ENCODE data around the gene COX6B1. TPM values are rescaled to one million over a fixed set of nuclear protein-coding genes. Genes with fewer than 3 reads are reported as not detected.

The COX6B1 gene
- total and polyA plus RNA-seq, 2 of the 8 experiments (the other 6 are each of a cell fraction or from before 2014, with no cell fraction given) = 437 to 1,052 TPM

DNA sequence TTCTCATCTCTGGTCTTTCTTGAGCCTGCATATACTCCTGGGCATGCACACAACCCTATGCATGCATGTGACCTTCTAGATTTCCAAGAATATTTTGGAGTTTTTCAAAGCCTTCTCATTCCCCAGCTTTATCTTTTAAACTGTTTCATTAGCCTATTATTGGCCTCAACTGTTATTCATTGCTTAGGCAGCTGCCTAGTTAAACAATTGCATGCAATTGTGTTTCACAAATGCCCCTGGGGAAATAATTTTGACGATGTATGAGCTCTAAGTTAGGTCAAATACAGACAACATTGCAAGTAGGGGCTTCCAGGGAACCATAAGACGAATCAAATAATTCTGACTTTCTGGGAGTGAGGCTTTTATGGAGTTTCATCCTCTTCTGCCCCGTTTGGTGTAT is 15.9 kb downstream of the COX6B1 start:
- H2AK5ac ChIP-seq (ENCODE audit: low read depth, low read length) = no peak overlapping the region
- H3K4me3 ChIP-seq (ENCODE audit: extremely low read depth in 1 of 4, insufficient read depth in 2 of 4, low read depth in 3 of 4, low read length in 4 of 4) = no peak overlapping the region
- H3K36me3 ChIP-seq (ENCODE audit: control insufficient read depth in 2 of 4, insufficient read depth in 4 of 4, low read length in 3 of 4) = peaks cover 0 to 4% (median 1%) of the 10 kb centered on the region in 4 experiments; a peak in 1 of 8 replicates
- no peak overlapping the region for H3K4ac ChIP-seq (replicated peaks; ENCODE audit: insufficient read length, low read depth, low read length)
- no peak for FAIRE-seq
- no peak overlapping the region for H3K27ac ChIP-seq (ENCODE audit: low read depth, low read length)
- ChIA-PET POLR2A (ENCODE audit: partially characterized antibody) (interaction anchor here (0.8 to 1.5 kb wide), 2 partner anchors 16 to 40 kb away, joined by 3 read pairs; partner anchors contain the start of gene COX6B1), CTCF (ENCODE audit: partially characterized antibody) (interaction anchor here (0.9 to 1.3 kb wide), 3 partner anchors 10 to 107 kb away, joined by 3 read pairs; no protein-coding TSS in a partner anchor)
- WGBS, 2 experiments (ENCODE audit: extremely low coverage in 1 of 2, insufficient coverage in 1 of 2, insufficient read length in 1 of 2, insufficient replicate concordance in 2 of 2, low coverage in 1 of 2, low lambda C conversion rate in 2 of 2, missing lambda C conversion rate in 1 of 2) = 89% methylated on average over 3 of the region's 3 CpGs; no CpG with 5 or more reads in 1 of the 2 experiments
- H3K9me3 ChIP-seq (ENCODE audit: insufficient read depth in 2 of 2, low read depth in 1 of 2, low read length in 1 of 2) = no peaks in the 10 kb centered on the region
- H3K4me2 ChIP-seq (ENCODE audit: insufficient read depth in 1 of 2, low read depth in 2 of 2, low read length in 2 of 2) = no peak overlapping the region
- no peak overlapping the region for H3K23ac ChIP-seq (ENCODE audit: insufficient read length)
- H3K56ac ChIP-seq (replicated peaks; ENCODE audit: insufficient read length, low read depth, low read length) = no peak overlapping the region
- no peak overlapping the region for H2BK20ac ChIP-seq (ENCODE audit: low read length)
- no peak overlapping the region for H2AFZ ChIP-seq (ENCODE audit: low read length)
- H4K8ac ChIP-seq (ENCODE audit: extremely low read depth, insufficient read depth, low read length) = no peak overlapping the region
- H4K20me1 ChIP-seq (replicated peaks in 1 of 2; ENCODE audit: control insufficient read depth in 1 of 2, insufficient read depth in 2 of 2, low read length in 2 of 2) = no peaks in the 10 kb centered on the region
- no peak for DNase-seq (ENCODE audit: low read depth in 1 of 2, low spot score in 2 of 2)
- H3K79me2 ChIP-seq (ENCODE audit: control insufficient read depth in 1 of 2, insufficient read depth in 2 of 2, low read length in 2 of 2) = no peaks in the 10 kb centered on the region
- no peak overlapping the region for H3K18ac ChIP-seq (ENCODE audit: extremely low read depth, low read length)
- H3K79me1 ChIP-seq (ENCODE audit: low read depth, low read length) = no peaks in the 10 kb centered on the region; the same call in 1 of the 2 replicates
- H3K27me3 ChIP-seq (replicated peaks in 1 of 4; ENCODE audit: control insufficient read depth in 3 of 4, extremely low read depth in 1 of 4, insufficient read depth in 3 of 4, low read length in 3 of 4) = no peaks in the 10 kb centered on the region
- H2BK12ac ChIP-seq (ENCODE audit: low read depth, low read length) = no peak overlapping the region
- no peak overlapping the region for H2BK15ac ChIP-seq (ENCODE audit: low read length)
- no peak overlapping the region for H4K91ac ChIP-seq (replicated peaks; ENCODE audit: insufficient read length, low read length)
- H3K14ac ChIP-seq (ENCODE audit: insufficient read length) = no peak overlapping the region
- no peaks in the 10 kb centered on the region for H3K4me1 ChIP-seq (replicated peaks in 1 of 4; ENCODE audit: control insufficient read depth in 3 of 4, insufficient read depth in 4 of 4, low read length in 3 of 4)
- no peak overlapping the region for H3K9ac ChIP-seq (replicated peaks in 1 of 4; ENCODE audit: extremely low read depth in 1 of 4, low read depth in 3 of 4, low read length in 3 of 4)
- no peak overlapping the region for H2BK120ac ChIP-seq (replicated peaks; ENCODE audit: low read depth, low read length)
- H2BK5ac ChIP-seq (ENCODE audit: low read depth, low read length) = no peak overlapping the region
- no peak overlapping the region for H4K5ac ChIP-seq (ENCODE audit: insufficient read length, low read depth, low read length)
- no peaks in the 10 kb centered on the region for H3K23me2 ChIP-seq (ENCODE audit: low read depth, low read length)
- no peak for TF ChIP-seq SP4 (IDR thresholded peaks at IDR 0.05; ENCODE audit: low read length)
- no peak for TF ChIP-seq CBX8 (IDR thresholded peaks at IDR 0.05; ENCODE audit: borderline replicate concordance, low read depth, low read length)
- no peak for TF ChIP-seq CEBPB (IDR thresholded peaks at IDR 0.05; ENCODE audit: low read depth, low read length)
- TF ChIP-seq KDM5A (IDR thresholded peaks at IDR 0.05; ENCODE audit: low read length) = no peak
- no peak for TF ChIP-seq SAP30 (IDR thresholded peaks at IDR 0.05; ENCODE audit: insufficient read depth, insufficient replicate concordance, low read length)
- TF ChIP-seq PHF8 (conservative IDR thresholded peaks at IDR 0.05; ENCODE audit: low read depth, low read length) = no peak
- no peak for TF ChIP-seq SIN3A (conservative IDR thresholded peaks at IDR 0.05 in 1 of 2, IDR thresholded peaks at IDR 0.05 in 1 of 2; ENCODE audit: low read depth in 1 of 2, low read length in 2 of 2)
- no peak for TF ChIP-seq SP1 (IDR thresholded peaks at IDR 0.05; ENCODE audit: low read depth, low read length)
- no peak for TF ChIP-seq CBX5 (IDR thresholded peaks at IDR 0.05; ENCODE audit: low read depth, low read length)
- no peak for TF ChIP-seq EGR1 (IDR thresholded peaks at IDR 0.05; ENCODE audit: borderline replicate concordance, low read depth, low read length)
- no peak for TF ChIP-seq NANOG (IDR thresholded peaks at IDR 0.05; ENCODE audit: insufficient read depth, low read depth, low read length, poor library complexity, severe bottlenecking)
- TF ChIP-seq TAF7 (optimal IDR thresholded peaks at IDR 0.05; ENCODE audit: borderline replicate concordance, low read depth, low read length) = no peak
- TF ChIP-seq, protein P1, sequence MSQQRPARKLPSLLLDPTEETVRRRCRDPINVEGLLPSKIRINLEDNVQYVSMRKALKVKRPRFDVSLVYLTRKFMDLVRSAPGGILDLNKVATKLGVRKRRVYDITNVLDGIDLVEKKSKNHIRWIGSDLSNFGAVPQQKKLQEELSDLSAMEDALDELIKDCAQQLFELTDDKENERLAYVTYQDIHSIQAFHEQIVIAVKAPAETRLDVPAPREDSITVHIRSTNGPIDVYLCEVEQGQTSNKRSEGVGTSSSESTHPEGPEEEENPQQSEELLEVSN (IDR thresholded peaks at IDR 0.05) = no peak
